HepG2 (cell line): Measurements from ENCODE around the gene DEDD2. TPM values are rescaled to one million over a fixed set of nuclear protein-coding genes. Genes with fewer than 3 reads are reported as not detected.

Experiments used
- ATAC-seq: fragments of 200-7000 bp; cut with Tn5 transposase; 3 replicates; pipeline ENCODE4 v1.9.1; 2020; ENCODE audit warnings: mild to moderate bottlenecking, moderate library complexity
- BruUV-seq: library from RNA; stranded (reverse); fragments of 400-500 nt; replicated peaks from 2 replicates; lab custom pipeline; 2021; lab: Mats Ljungman, UMichigan
- CTCF ChIA-PET: fragments of 300-600 bp; formaldehyde crosslinking; extraction: SDS; loops from one replicate; lab custom pipeline; 2021; ENCODE audit warnings: low total read pairs, inconsistent platforms, low intra/inter-chr PET ratio; lab: Yijun Ruan, JAX
- POLR2A ChIA-PET: fragments of 350-600 bp; sonication (Branson Sonifier 250); formaldehyde crosslinking; loops from one replicate; lab custom pipeline; 2020; ENCODE audit warnings: antibody characterized with exemption, inconsistent platforms; lab: Yijun Ruan, JAX
- DNase-seq: peaks from one replicate; pipeline ENCODE4 v3.0.0-alpha.2; 2015; ENCODE audit warnings: low spot score
- FAIRE-seq: peaks from 3 replicates; lab custom pipeline; 2011; peaks lifted over from hg19 to GRCh38; lab: Jason Lieb, UNC
- H2AFZ ChIP-seq: one replicate; pipeline ENCODE4 v1.6.1; 2011; ENCODE audit warnings: low read length, inconsistent platforms
- H3K27ac ChIP-seq: fragments of 300-600 bp; 3 replicates; pipeline ENCODE4 v1.8.0; 2011; ENCODE audit warnings: mixed run types, mild to moderate bottlenecking, mixed read lengths, low read length, inconsistent platforms; ENCODE audit not compliant: insufficient read depth; ENCODE audit errors: extremely low read length
- H3K27me3 ChIP-seq, 2 experiments: fragments of 200-600 bp in 1 of 2; 2 replicates in 1 of 2; 3 replicates in 1 of 2; pipeline versions ENCODE4 v1.6.0 to v1.8.0; 2011; ENCODE audit warnings: low read length in 2 of 2, mild to moderate bottlenecking in 2 of 2, moderate library complexity in 2 of 2, inconsistent platforms in 1 of 2; ENCODE audit not compliant: insufficient read depth in 2 of 2, control insufficient read depth in 1 of 2
- H3K36me3 ChIP-seq, 2 experiments: fragments of 200-600 bp in 1 of 2; replicated peaks in 1 of 2; 2 replicates in 1 of 2; 3 replicates in 1 of 2; pipeline versions ENCODE4 v1.5.1 to v1.8.0; 2011; ENCODE audit warnings: low read length in 2 of 2, inconsistent platforms in 1 of 2; ENCODE audit not compliant: insufficient read depth in 2 of 2, control insufficient read depth in 1 of 2
- H3K4me1 ChIP-seq: 2 replicates; pipeline ENCODE4 v1.5.1; 2012; ENCODE audit warnings: low read length, inconsistent platforms; ENCODE audit not compliant: insufficient read depth
- H3K4me2 ChIP-seq: 2 replicates; pipeline ENCODE4 v1.6.0; 2011; ENCODE audit warnings: low read depth, low read length, inconsistent platforms
- H3K4me3 ChIP-seq, 3 experiments: fragments of 200-600 bp in 1 of 3; sonication (generic), shearing (Covaris generic) in 1 of 3; replicated peaks in 1 of 3; 2 replicates each; pipeline ENCODE4 v1.5.1; 2011 to 2016; ENCODE audit warnings: low read length in 3 of 3, inconsistent platforms in 2 of 3, low read depth in 2 of 3, mild to moderate bottlenecking in 2 of 3, control low read depth in 1 of 3, mixed read lengths in 1 of 3; ENCODE audit not compliant: insufficient read depth in 1 of 3
- H3K79me2 ChIP-seq: one replicate; pipeline ENCODE4 v1.6.1; 2011; ENCODE audit warnings: low read length, inconsistent platforms; ENCODE audit not compliant: insufficient read depth
- H3K9ac ChIP-seq: 2 replicates; pipeline ENCODE4 v1.6.0; 2011; ENCODE audit warnings: mild to moderate bottlenecking, low read depth, low read length, inconsistent platforms; ENCODE audit not compliant: insufficient read depth
- H3K9me3 ChIP-seq: 2 replicates; pipeline ENCODE4 v1.5.1; 2012; ENCODE audit warnings: mild to moderate bottlenecking, low read length
- H4K20me1 ChIP-seq: 2 replicates; pipeline ENCODE4 v1.6.0; 2011; ENCODE audit warnings: inconsistent platforms, mild to moderate bottlenecking, low read length, moderate library complexity; ENCODE audit not compliant: insufficient read depth
- BRD4 ChIP-seq: sonication (generic); formaldehyde crosslinking; IDR thresholded peaks from 2 replicates; pipeline ENCODE4 v1.4.0; 2020; ENCODE audit warnings: missing genetic modification reagents
- CREB1 ChIP-seq, 2 experiments: fragments of 450-650 bp in 1 of 2; IDR thresholded peaks; 2 replicates each; pipeline ENCODE4 v1.6.1; 2016 to 2017; ENCODE audit warnings: control low read depth in 1 of 2, mild to moderate bottlenecking in 1 of 2, missing compliant biosample characterization in 1 of 2, missing genetic modification characterization in 1 of 2
- MIER2 ChIP-seq: IDR thresholded peaks from 2 replicates; pipeline ENCODE4 v1.6.1; 2016; ENCODE audit warnings: missing biosample characterization, missing genetic modification reagents
- PLRG1 ChIP-seq: fragments of 450-650 bp; conservative IDR thresholded peaks from 2 replicates; pipeline ENCODE4 v1.6.1; 2016
- SMYD3 ChIP-seq: sonication (generic); formaldehyde crosslinking; IDR thresholded peaks from 2 replicates; pipeline ENCODE4 v1.8.1; 2023; ENCODE audit warnings: mild to moderate bottlenecking, missing genetic modification reagents
- SNRNP70 ChIP-seq: fragments of 200-400 bp; formaldehyde crosslinking; IDR thresholded peaks from 2 replicates; pipeline ENCODE4 v1.6.1; 2017; ENCODE audit warnings: mild to moderate bottlenecking, low read depth, low read length, moderate library complexity
- STAG1 ChIP-seq: sonication (generic); formaldehyde crosslinking; IDR thresholded peaks from 2 replicates; pipeline ENCODE4 v1.4.0; 2020; ENCODE audit warnings: missing genetic modification reagents
- ZNF263 ChIP-seq: sonication (generic); formaldehyde crosslinking; IDR thresholded peaks from 2 replicates; pipeline ENCODE4 v1.4.0; 2020; ENCODE audit warnings: missing genetic modification reagents
- ZNF407 ChIP-seq: sonication (generic); formaldehyde crosslinking; IDR thresholded peaks from one replicate; pipeline ENCODE4 v1.5.1; 2020; ENCODE audit warnings: mild to moderate bottlenecking, missing genetic modification reagents; ENCODE audit errors: not compliant biosample characterization
- ZNF777 ChIP-seq: sonication (generic); formaldehyde crosslinking; IDR thresholded peaks from 2 replicates; pipeline ENCODE4 v1.4.0; 2020; ENCODE audit warnings: missing genetic modification reagents
- WGBS: methylation state at CpG from one replicate; pipeline ENCODE4 v1.1.6; 2017; ENCODE audit warnings: low lambda C conversion rate; 5-methylcytosine and 5-hydroxymethylcytosine counted together
- in situ Hi-C: cut with HindIII; loops from 2 replicates; pipeline ENCODE4 v1.10.0; 2017; ENCODE audit warnings: low pct_unique_long_range_greater_than_20kb; ENCODE audit not compliant: extremely low pct_ligation_motif_present
- intact Hi-C: fragments of 100-400 bp; cut with micrococcal nuclease; formaldehyde crosslinking; loops from one replicate; pipeline ENCODE4 v1.10.0; 2022; ENCODE audit not compliant: unreplicated experiment
- polyA plus RNA-seq, 8 experiments: library from polyadenylated mRNA; depleted of rRNA in 3 of 8; stranded (reverse) in 7 of 8; unstranded in 1 of 8; fragments of >200 nt; fragmentation: Illumina TruSeq in 4 of 8; extraction: Trizol in 4 of 8; gene quantifications; 2 replicates each; pipeline versions ENCODE4 v1.2.1 to v1.2.3, GENCODE V29; 2011 to 2016; ENCODE audit warnings: low read depth in 4 of 8, missing spikeins in 1 of 8, mixed read lengths in 1 of 8; ENCODE audit not compliant: insufficient read depth in 1 of 8
- total RNA-seq, 5 experiments: library from RNA; depleted of rRNA; stranded (reverse); fragments of >200 nt; fragmentation: Illumina TruSeq; extraction: Trizol; gene quantifications; 2 replicates each; pipeline ENCODE4 v1.2.3, GENCODE V29; 2016; ENCODE audit warnings: low read depth in 1 of 5

Gene DEDD2
- total and polyA plus RNA-seq, 2 of the 13 experiments (the other 11 are each of a cell fraction or from before 2014, with no cell fraction given): 19.2 to 24.7 TPM

GRCh38 chr19:42151782-42152684, 65.4 kb downstream of the DEDD2 start:
- in situ Hi-C loops: no loop called here
- Histone ChIP-seq H3K4me1 (no peaks in the 10 kb centered on the region), H4K20me1 (no peaks in the 10 kb centered on the region), H3K27me3 (peaks cover 10 to 66% of the 10 kb centered on the region in 2 experiments; a peak in 4 of 5 replicates), H3K36me3 (no peaks in the 10 kb centered on the region), H2AFZ (no peak overlapping the region), H3K4me2 (no peak overlapping the region)
- POLR2A ChIA-PET: no interaction called here
- ATAC-seq: no peak
- TF ChIP-seq ZNF263 (CRISPR knock-in tag): no peak
- no peak for TF ChIP-seq STAG1
- no peak for TF ChIP-seq MIER2 (CRISPR knock-in tag)
- TF ChIP-seq ZNF777: no peak
- TF ChIP-seq, all 625 proteins: peak for 0
- WGBS: 27% methylated on average over 18 of the region's 20 CpGs
- no peak overlapping the region for H3K4me3 ChIP-seq
- intact Hi-C loops: no loop called here
- CTCF ChIA-PET: no interaction called here
- DNase-seq: no peak
- H3K27ac ChIP-seq: no peak overlapping the region
- no TSS peak for BruUV-seq
- no peaks in the 10 kb centered on the region for H3K79me2 ChIP-seq
- no peaks in the 10 kb centered on the region for H3K9me3 ChIP-seq
- FAIRE-seq: no peak
- no peak overlapping the region for H3K9ac ChIP-seq

- in situ Hi-C loops: no loop called here
- Histone ChIP-seq H2AFZ (no peak overlapping the region), H4K20me1 (no peaks in the 10 kb centered on the region), H3K4me3 (no peak overlapping the region), H3K27me3 (peaks cover 10 to 55% of the 10 kb centered on the region in 2 experiments; a peak in 4 of 5 replicates), H3K9me3 (no peaks in the 10 kb centered on the region), H3K4me2 (no peak overlapping the region), H3K9ac (no peak overlapping the region), H3K27ac (no peak overlapping the region), H3K36me3 (no peaks in the 10 kb centered on the region), H3K79me2 (no peaks in the 10 kb centered on the region), H3K4me1 (no peaks in the 10 kb centered on the region)
- ChIA-PET POLR2A (no interaction called here), CTCF (no interaction called here)
- no peak for FAIRE-seq
- no peak for ATAC-seq
- WGBS: 12% methylated on average over 5 of the region's 9 CpGs
- no peak for DNase-seq
- no TSS peak for BruUV-seq
- intact Hi-C loops: no loop called here
- TF ChIP-seq CREB1 (IDR thresholded peaks at IDR 0.05) (no peak), CREB1 (CRISPR knock-in tag; IDR thresholded peaks at IDR 0.05) (no peak), PLRG1 (no peak), SNRNP70 (no peak), SMYD3 (CRISPR knock-in tag) (no peak), BRD4 (no peak), ZNF407 (CRISPR knock-in tag) (no peak)
Observed at GRCh38 chr19:42150911-42151361, 66.5 kb downstream of the DEDD2 start.
